OCI-M2 (cell line): ENCODE results near the gene HOXA1.
"Not testable (repeated sequence)": the region's sequence is repeated elsewhere in the genome, so short reads cannot be mapped to it uniquely, and the experiment has no call there.

Source experiments
- DNase-seq: peaks from one replicate; lab custom pipeline; 2025; ENCODE audit not compliant: unreplicated experiment; lab: John Stamatoyannopoulos, UW

Gene HOXA1

GRCh38 chr7:27053153-27053552 is 42.6 kb downstream of the HOXA1 start:
- no peak for DNase-seq

- no peak for DNase-seq
These were observed 44.3 kb downstream of the HOXA1 start for GRCh38 chr7:27051451-27051850.

- no peak for DNase-seq
These were observed 47.4 kb downstream of the HOXA1 start for GRCh38 chr7:27048438-27048837.

- DNase-seq, result no peak
These were observed 48.8 kb downstream of the HOXA1 start for GRCh38 chr7:27046854-27047549.

- DNase-seq, result not testable (repeated sequence)
These were observed 49.8 kb downstream of the HOXA1 start for GRCh38 chr7:27045972-27046371.

GRCh38 chr7:27045066-27045465 is 50.7 kb downstream of the HOXA1 start:
- not testable (repeated sequence) for DNase-seq
